Body of pancreas (tissue), 4 donors: Measurements from ENCODE around the gene MRPL36.

Experiments used
- CTCF ChIP-seq, 7 experiments: fragments of 450-650 bp in 4 of 7; fragments of 200-600 bp in 3 of 7; sonication (generic) in 3 of 7; IDR thresholded peaks; one replicate each; pipeline ENCODE4 v1.5.1; 2016 to 2019; ENCODE audit warnings: antibody characterized with exemption in 7 of 7
- POLR2A ChIP-seq, 3 donors: fragments of 450-650 bp; IDR thresholded peaks; one replicate each; pipeline ENCODE4 v1.6.1; 2016; ENCODE audit warnings: antibody characterized with exemption in 3 of 3, mild to moderate bottlenecking in 2 of 3

GRCh38 chr5:1827886-1828397 is 28.3 kb upstream of the MRPL36 start:
- TF ChIP-seq CTCF (IDR thresholded peaks at IDR 0.05) (no peak), POLR2A (IDR thresholded peaks at IDR 0.05) (no peak)
